ENCODE data around the gene KLHL22.
"Not testable (repeated sequence)": the region's sequence is repeated elsewhere in the genome, so short reads cannot be mapped to it uniquely, and the experiment has no call there.

Gene KLHL22

GRCh38 chr22:20405931-20406685, 89.5 kb downstream of the KLHL22 start:
- in situ Hi-C loops (cut with MboI; ENCODE audit: low sequenced_read_pairs): loop anchor here (25.0 kb wide), 1 partner anchor 306 kb away; no protein-coding TSS in a partner anchor

GRCh38 chr22:20405291-20405930, 90.2 kb downstream of the KLHL22 start:
- in situ Hi-C loops (cut with MboI; ENCODE audit: low sequenced_read_pairs): loop anchor here (25.0 kb wide), 1 partner anchor 307 kb away; no protein-coding TSS in a partner anchor

GRCh38 chr22:20404881-20405280, 90.7 kb downstream of the KLHL22 start:
- in situ Hi-C loops (cut with MboI; ENCODE audit: low sequenced_read_pairs): loop anchor here (25.0 kb wide), 1 partner anchor 307 kb away; no protein-coding TSS in a partner anchor

GRCh38 chr22:20403779-20404140, 91.8 kb downstream of the KLHL22 start:
- in situ Hi-C loops (cut with MboI; ENCODE audit: low sequenced_read_pairs): loop anchor here (25.0 kb wide), 1 partner anchor 309 kb away; no protein-coding TSS in a partner anchor

GRCh38 chr22:20402960-20403778, 92.4 kb downstream of the KLHL22 start:
- in situ Hi-C loops (cut with MboI; ENCODE audit: low sequenced_read_pairs): loop anchor here (25.0 kb wide), 1 partner anchor 309 kb away; no protein-coding TSS in a partner anchor

- in situ Hi-C loops (cut with MboI; ENCODE audit: low sequenced_read_pairs): loop anchor here (25.0 kb wide), 1 partner anchor 311 kb away; no protein-coding TSS in a partner anchor
These were observed 94.1 kb downstream of the KLHL22 start for GRCh38 chr22:20401376-20402014.

GRCh38 chr22:20400606-20401375, 94.8 kb downstream of the KLHL22 start:
- in situ Hi-C loops (cut with MboI; ENCODE audit: low sequenced_read_pairs): loop anchor here (25.0 kb wide), 1 partner anchor 312 kb away; no protein-coding TSS in a partner anchor

- in situ Hi-C loops (cut with MboI; ENCODE audit: low sequenced_read_pairs): loop anchor here (25.0 kb wide), 1 partner anchor 312 kb away; no protein-coding TSS in a partner anchor
These were observed 95.6 kb downstream of the KLHL22 start for GRCh38 chr22:20399866-20400605.

GRCh38 chr22:20398420-20398819, 97.2 kb downstream of the KLHL22 start:
- in situ Hi-C loops (cut with MboI; ENCODE audit: low sequenced_read_pairs): no loop called here

GRCh38 chr22:20397498-20397897, 98.1 kb downstream of the KLHL22 start:
- in situ Hi-C loops (cut with MboI; ENCODE audit: low sequenced_read_pairs): no loop called here

- in situ Hi-C loops (cut with MboI; ENCODE audit: low sequenced_read_pairs): no loop called here
These were observed 99.0 kb downstream of the KLHL22 start for GRCh38 chr22:20396639-20397038.

- in situ Hi-C loops (cut with MboI; ENCODE audit: low sequenced_read_pairs): no loop called here
These were observed 99.7 kb downstream of the KLHL22 start for GRCh38 chr22:20395907-20396287.

- in situ Hi-C loops (cut with MboI; ENCODE audit: low sequenced_read_pairs): no loop called here
These were observed 100.3 kb downstream of the KLHL22 start for GRCh38 chr22:20395181-20395906.

- in situ Hi-C loops (cut with MboI; ENCODE audit: low sequenced_read_pairs): no loop called here
These were observed 101.7 kb downstream of the KLHL22 start, which contains the start of gene ZNF74 for GRCh38 chr22:20393705-20394476. Gene ZNF74 (plus strand): TSS chr22:20394151. CDS start chr22:20394629, 478 bp downstream.

GRCh38 chr22:20392983-20393704, 102.5 kb downstream of the KLHL22 start:
- in situ Hi-C loops (cut with MboI; ENCODE audit: low sequenced_read_pairs): no loop called here

GRCh38 chr22:20392365-20392881, 103.2 kb downstream of the KLHL22 start:
- in situ Hi-C loops (cut with MboI; ENCODE audit: low sequenced_read_pairs): not testable (repeated sequence)

Data from HL-60/S4 (cell line).